Measurements from ENCODE around the gene UBN2.
"Not testable (repeated sequence)": the region's sequence is repeated elsewhere in the genome, so short reads cannot be mapped to it uniquely, and the experiment has no call there.

The UBN2 gene

GRCh38 chr7:139230774-139231512, at the start of gene UBN2:
TSS of gene UBN2 (plus strand) at chr7:139231237. CDS start at chr7:139231485, 248 bp downstream.
- peak; percentile 90 to 91 for DNase-seq (ENCODE audit: low read depth in 2 of 2)

GRCh38 chr7:139181404-139181803, 49.6 kb upstream of the UBN2 start:
- DNase-seq (ENCODE audit: low read depth in 2 of 2): no peak

GRCh38 chr7:139182363-139182762, 48.7 kb upstream of the UBN2 start:
- DNase-seq (ENCODE audit: low read depth in 2 of 2): no peak

- no peak for DNase-seq (ENCODE audit: low read depth in 2 of 2)
Observed at GRCh38 chr7:139183251-139183650, 47.8 kb upstream of the UBN2 start.

GRCh38 chr7:139183878-139184338, 47.1 kb upstream of the UBN2 start:
- no peak for DNase-seq (ENCODE audit: low read depth in 2 of 2)

- DNase-seq (ENCODE audit: low read depth in 2 of 2): no peak
Observed at GRCh38 chr7:139186146-139186545, 44.9 kb upstream of the UBN2 start.

GRCh38 chr7:139189357-139189756, 41.7 kb upstream of the UBN2 start:
- DNase-seq (ENCODE audit: low read depth in 2 of 2): no peak

GRCh38 chr7:139192014-139192706, 38.9 kb upstream of the UBN2 start:
- no peak for DNase-seq (ENCODE audit: low read depth in 2 of 2)

GRCh38 chr7:139200382-139200781, 30.7 kb upstream of the UBN2 start:
- no peak for DNase-seq (ENCODE audit: low read depth in 2 of 2)

GRCh38 chr7:139203992-139204391, 27.0 kb upstream of the UBN2 start:
- DNase-seq (ENCODE audit: low read depth in 2 of 2): no peak

GRCh38 chr7:139205843-139206242, 25.2 kb upstream of the UBN2 start:
- no peak for DNase-seq (ENCODE audit: low read depth in 2 of 2)

- DNase-seq (ENCODE audit: low read depth in 2 of 2): no peak
Observed at GRCh38 chr7:139212133-139212532, 18.9 kb upstream of the UBN2 start.

GRCh38 chr7:139213489-139213888, 17.5 kb upstream of the UBN2 start:
- DNase-seq (ENCODE audit: low read depth in 2 of 2): not testable (repeated sequence)

GRCh38 chr7:139218173-139218572, 12.9 kb upstream of the UBN2 start:
- no peak for DNase-seq (ENCODE audit: low read depth in 2 of 2)

GRCh38 chr7:139224219-139224618, 6.8 kb upstream of the UBN2 start:
- DNase-seq (ENCODE audit: low read depth in 2 of 2): no peak

- DNase-seq (ENCODE audit: low read depth in 2 of 2): not testable (repeated sequence)
Observed at GRCh38 chr7:139224836-139225235, 6.2 kb upstream of the UBN2 start.

- DNase-seq (ENCODE audit: low read depth in 2 of 2): not testable (repeated sequence)
Observed at GRCh38 chr7:139225286-139226157, 5.5 kb upstream of the UBN2 start.

- DNase-seq (ENCODE audit: low read depth in 2 of 2): not testable (repeated sequence)
Observed at GRCh38 chr7:139226158-139226515, 4.9 kb upstream of the UBN2 start.

GRCh38 chr7:139226988-139227488, 4.0 kb upstream of the UBN2 start:
- not testable (repeated sequence) for DNase-seq (ENCODE audit: low read depth in 2 of 2)

GRCh38 chr7:139230023-139230422, 1.0 kb upstream of the UBN2 start:
- DNase-seq (ENCODE audit: low read depth in 2 of 2): no peak

- no peak for DNase-seq (ENCODE audit: low read depth in 2 of 2)
Observed at GRCh38 chr7:139230484-139230773, 608 bp upstream of the UBN2 start.
